Stomach (tissue), 4 donors: ENCODE data around the gene ARHGAP21.

Source experiments
- EP300 ChIP-seq: sonication (generic); formaldehyde crosslinking; IDR thresholded peaks from one replicate; pipeline ENCODE4 v1.6.1; 2017; ENCODE audit warnings: antibody characterized with exemption
- POLR2A ChIP-seq, 4 donors: fragments of 450-650 bp; IDR thresholded peaks; one replicate each; pipeline ENCODE4 v1.6.1; 2016; ENCODE audit warnings: antibody characterized with exemption in 4 of 4, control low read depth in 2 of 4, mild to moderate bottlenecking in 1 of 4, moderate library complexity in 1 of 4
- TF ChIP-seq, protein P1 (sequence below), 7 experiments: fragments of 450-650 bp in 4 of 7; fragments of 200-600 bp in 3 of 7; sonication (generic) in 3 of 7; IDR thresholded peaks; one replicate each; pipeline ENCODE4 v1.5.1; 2016 to 2019; ENCODE audit warnings: antibody characterized with exemption in 7 of 7, control low read depth in 2 of 7, mild to moderate bottlenecking in 1 of 7

DNA sequence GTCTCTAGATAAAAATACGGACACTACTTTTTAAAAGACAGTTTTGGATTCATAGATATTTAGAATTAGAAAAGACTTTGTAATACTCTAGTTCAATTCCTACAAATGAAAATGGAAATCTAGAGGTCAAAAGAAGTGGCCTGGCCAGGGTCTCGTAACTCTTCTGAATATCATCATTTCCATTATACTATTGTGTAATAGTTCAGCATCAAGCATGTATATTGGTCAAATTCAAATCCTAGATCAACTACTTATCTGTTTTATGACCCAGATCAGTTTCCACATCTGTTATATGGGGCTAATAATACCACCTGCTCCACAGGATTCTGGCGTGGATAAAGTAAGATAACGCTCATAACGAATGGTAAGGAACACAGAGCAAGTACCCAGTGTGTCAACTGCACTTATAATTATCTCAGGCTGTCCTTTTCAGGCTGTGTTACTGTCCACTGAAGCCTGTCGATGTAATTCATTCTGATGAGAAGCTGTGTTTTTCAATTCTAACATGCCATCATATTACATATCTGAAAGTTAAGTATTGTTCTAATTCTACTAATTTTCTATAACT, 54.3 kb downstream of the ARHGAP21 start:
- TF ChIP-seq, protein P1, sequence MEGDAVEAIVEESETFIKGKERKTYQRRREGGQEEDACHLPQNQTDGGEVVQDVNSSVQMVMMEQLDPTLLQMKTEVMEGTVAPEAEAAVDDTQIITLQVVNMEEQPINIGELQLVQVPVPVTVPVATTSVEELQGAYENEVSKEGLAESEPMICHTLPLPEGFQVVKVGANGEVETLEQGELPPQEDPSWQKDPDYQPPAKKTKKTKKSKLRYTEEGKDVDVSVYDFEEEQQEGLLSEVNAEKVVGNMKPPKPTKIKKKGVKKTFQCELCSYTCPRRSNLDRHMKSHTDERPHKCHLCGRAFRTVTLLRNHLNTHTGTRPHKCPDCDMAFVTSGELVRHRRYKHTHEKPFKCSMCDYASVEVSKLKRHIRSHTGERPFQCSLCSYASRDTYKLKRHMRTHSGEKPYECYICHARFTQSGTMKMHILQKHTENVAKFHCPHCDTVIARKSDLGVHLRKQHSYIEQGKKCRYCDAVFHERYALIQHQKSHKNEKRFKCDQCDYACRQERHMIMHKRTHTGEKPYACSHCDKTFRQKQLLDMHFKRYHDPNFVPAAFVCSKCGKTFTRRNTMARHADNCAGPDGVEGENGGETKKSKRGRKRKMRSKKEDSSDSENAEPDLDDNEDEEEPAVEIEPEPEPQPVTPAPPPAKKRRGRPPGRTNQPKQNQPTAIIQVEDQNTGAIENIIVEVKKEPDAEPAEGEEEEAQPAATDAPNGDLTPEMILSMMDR (IDR thresholded peaks at IDR 0.05), result no peak
- no peak for TF ChIP-seq POLR2A (IDR thresholded peaks at IDR 0.05)
- TF ChIP-seq EP300, result no peak
